Stimulated activated naive B cell treated with anti-CD40 and anti-IgM and Interleukin-4, amounts not matched to agents 10 μg/mL and 1 μg/mL and 100 μg/mL, for 72 hours (primary cell): ENCODE results near the gene PHACTR2.

Experiments
- ATAC-seq, 2 donors: fragments of 150-1000 bp; cut with Tn5 transposase; replicated peaks; 2 replicates each; pipeline ENCODE4 v1.10.0; 2021; ENCODE audit warnings: moderate library complexity in 1 of 2
- DNase-seq: peaks from one replicate; pipeline ENCODE4 v3.0.0; 2021
- H3K27ac Mint-ChIP-seq: one replicate; pipeline ENCODE4 v1.8.0; 2022; ENCODE audit warnings: mild to moderate bottlenecking, mixed read lengths
- H3K27me3 Mint-ChIP-seq, 2 donors: one replicate each; pipeline ENCODE4 v1.8.0; 2022; ENCODE audit warnings: mixed read lengths in 2 of 2
- H3K36me3 Mint-ChIP-seq, 2 donors: one replicate each; pipeline ENCODE4 v1.8.0; 2022; ENCODE audit warnings: mixed read lengths in 2 of 2, mild to moderate bottlenecking in 1 of 2
- H3K4me1 Mint-ChIP-seq, 2 donors: one replicate each; pipeline ENCODE4 v1.8.0; 2022; ENCODE audit warnings: mixed read lengths in 2 of 2, mild to moderate bottlenecking in 1 of 2
- H3K4me3 Mint-ChIP-seq, 2 donors: one replicate each; pipeline ENCODE4 v1.8.0; 2022; ENCODE audit warnings: mild to moderate bottlenecking in 2 of 2, mixed read lengths in 2 of 2, moderate library complexity in 1 of 2
- H3K9me3 Mint-ChIP-seq, 2 donors: one replicate each; pipeline ENCODE4 v1.8.0; 2022; ENCODE audit warnings: mixed read lengths in 2 of 2, mild to moderate bottlenecking in 1 of 2

The PHACTR2 gene

GRCh38 chr6:143684486-143684885 is 6.7 kb downstream of the PHACTR2 start:
- Mint-ChIP-seq H3K27ac (no peak overlapping the region), H3K4me3 (no peak overlapping the region), H3K27me3 (peaks cover 8 to 21% of the 10 kb centered on the region in 2 donors), H3K4me1 (no peaks in the 10 kb centered on the region), H3K9me3 (peaks cover 10 to 14% of the 10 kb centered on the region in 2 donors), H3K36me3 (peaks cover 6 to 10% of the 10 kb centered on the region in 2 donors)
- DNase-seq (no peak), ATAC-seq (no peak)

- no peak overlapping the region for H3K27ac Mint-ChIP-seq
- H3K9me3 Mint-ChIP-seq, result peaks cover 10 to 14% of the 10 kb centered on the region in 2 donors
- H3K27me3 Mint-ChIP-seq, result peaks cover 8 to 14% of the 10 kb centered on the region in 2 donors
- H3K4me3 Mint-ChIP-seq, result no peak overlapping the region
- ATAC-seq (no peak), DNase-seq (no peak)
- H3K36me3 Mint-ChIP-seq, result peaks cover 6 to 10% of the 10 kb centered on the region in 2 donors
- H3K4me1 Mint-ChIP-seq, result peaks cover 0 to 6% of the 10 kb centered on the region in 2 donors
Observed at GRCh38 chr6:143685653-143686052, 7.9 kb downstream of the PHACTR2 start.

- Mint-ChIP-seq H3K27ac (no peak overlapping the region), H3K4me1 (peaks cover 0 to 6% of the 10 kb centered on the region in 2 donors), H3K36me3 (peaks cover 3 to 4% of the 10 kb centered on the region in 2 donors), H3K9me3 (peaks cover 4 to 8% of the 10 kb centered on the region in 2 donors), H3K4me3 (no peak overlapping the region), H3K27me3 (no peaks in the 10 kb centered on the region)
- no peak for ATAC-seq
- DNase-seq, result no peak
Observed at GRCh38 chr6:143687591-143687990, 9.8 kb downstream of the PHACTR2 start.

- H3K9me3 Mint-ChIP-seq, result peaks cover 0 to 4% of the 10 kb centered on the region in 2 donors
- no peak overlapping the region for H3K4me3 Mint-ChIP-seq
- no peak for ATAC-seq
- H3K27ac Mint-ChIP-seq, result no peak overlapping the region
- no peaks in the 10 kb centered on the region for H3K36me3 Mint-ChIP-seq
- H3K4me1 Mint-ChIP-seq, result peaks cover 0 to 6% of the 10 kb centered on the region in 2 donors
- DNase-seq, result no peak
- H3K27me3 Mint-ChIP-seq, result no peaks in the 10 kb centered on the region
Observed at GRCh38 chr6:143688681-143689080, 10.9 kb downstream of the PHACTR2 start.

- Mint-ChIP-seq H3K4me3 (no peak overlapping the region), H3K27me3 (no peaks in the 10 kb centered on the region), H3K36me3 (no peaks in the 10 kb centered on the region), H3K9me3 (no peaks in the 10 kb centered on the region), H3K27ac (no peak overlapping the region), H3K4me1 (peaks cover 0 to 6% of the 10 kb centered on the region in 2 donors)
- DNase-seq (no peak), ATAC-seq (no peak)
Observed at GRCh38 chr6:143689852-143690251, 12.1 kb downstream of the PHACTR2 start.

- DNase-seq (no peak), ATAC-seq (no peak)
- Mint-ChIP-seq H3K9me3 (no peaks in the 10 kb centered on the region), H3K27ac (no peak overlapping the region), H3K4me3 (no peak overlapping the region), H3K36me3 (no peaks in the 10 kb centered on the region), H3K27me3 (no peaks in the 10 kb centered on the region), H3K4me1 (peaks cover 0 to 6% of the 10 kb centered on the region in 2 donors)
Observed at GRCh38 chr6:143691155-143691554, 13.4 kb downstream of the PHACTR2 start.

GRCh38 chr6:143691900-143692636 is 14.3 kb downstream of the PHACTR2 start:
- DNase-seq (no peak), ATAC-seq (no peak)
- H3K4me3 Mint-ChIP-seq, result no peak overlapping the region
- H3K4me1 Mint-ChIP-seq, result peaks cover 0 to 6% of the 10 kb centered on the region in 2 donors
- H3K9me3 Mint-ChIP-seq, result no peaks in the 10 kb centered on the region
- H3K27me3 Mint-ChIP-seq, result no peaks in the 10 kb centered on the region
- no peaks in the 10 kb centered on the region for H3K36me3 Mint-ChIP-seq
- H3K27ac Mint-ChIP-seq, result no peak overlapping the region

GRCh38 chr6:143692696-143693095 is 14.9 kb downstream of the PHACTR2 start:
- ATAC-seq (no peak), DNase-seq (no peak)
- H3K9me3 Mint-ChIP-seq, result no peaks in the 10 kb centered on the region
- peaks cover 0 to 6% of the 10 kb centered on the region in 2 donors for H3K4me1 Mint-ChIP-seq
- no peaks in the 10 kb centered on the region for H3K36me3 Mint-ChIP-seq
- no peaks in the 10 kb centered on the region for H3K27me3 Mint-ChIP-seq
- no peak overlapping the region for H3K27ac Mint-ChIP-seq
- H3K4me3 Mint-ChIP-seq, result no peak overlapping the region

- Mint-ChIP-seq H3K4me3 (no peak overlapping the region), H3K27me3 (no peaks in the 10 kb centered on the region), H3K9me3 (no peaks in the 10 kb centered on the region), H3K4me1 (peaks cover 7 to 14% of the 10 kb centered on the region in 2 donors), H3K27ac (no peak overlapping the region), H3K36me3 (no peaks in the 10 kb centered on the region)
- DNase-seq (no peak), ATAC-seq (no peak)
Observed at GRCh38 chr6:143694013-143694412, 16.2 kb downstream of the PHACTR2 start.

GRCh38 chr6:143694560-143694959 is 16.8 kb downstream of the PHACTR2 start:
- H3K4me3 Mint-ChIP-seq, result no peak overlapping the region
- peaks cover 9 to 15% of the 10 kb centered on the region in 2 donors for H3K4me1 Mint-ChIP-seq
- DNase-seq (no peak), ATAC-seq (no peak)
- no peaks in the 10 kb centered on the region for H3K36me3 Mint-ChIP-seq
- H3K9me3 Mint-ChIP-seq, result no peaks in the 10 kb centered on the region
- H3K27ac Mint-ChIP-seq, result no peak overlapping the region
- no peaks in the 10 kb centered on the region for H3K27me3 Mint-ChIP-seq

- ATAC-seq (no peak), DNase-seq (no peak)
- Mint-ChIP-seq H3K4me1 (peaks cover 9% of the 10 kb centered on the region in 2 donors), H3K36me3 (no peaks in the 10 kb centered on the region), H3K4me3 (no peak overlapping the region), H3K27me3 (no peaks in the 10 kb centered on the region), H3K27ac (no peak overlapping the region), H3K9me3 (no peaks in the 10 kb centered on the region)
Observed at GRCh38 chr6:143695130-143695968, 17.6 kb downstream of the PHACTR2 start.

GRCh38 chr6:143695969-143696663 is 18.4 kb downstream of the PHACTR2 start:
- no peaks in the 10 kb centered on the region for H3K27me3 Mint-ChIP-seq
- H3K9me3 Mint-ChIP-seq, result no peaks in the 10 kb centered on the region
- DNase-seq (no peak), ATAC-seq (no peak)
- no peak overlapping the region for H3K4me3 Mint-ChIP-seq
- H3K4me1 Mint-ChIP-seq, result peaks cover 9% of the 10 kb centered on the region in 2 donors
- no peaks in the 10 kb centered on the region for H3K36me3 Mint-ChIP-seq
- no peak overlapping the region for H3K27ac Mint-ChIP-seq

- Mint-ChIP-seq H3K27ac (no peak overlapping the region), H3K9me3 (no peaks in the 10 kb centered on the region), H3K4me1 (peaks cover 9% of the 10 kb centered on the region in 2 donors), H3K27me3 (no peaks in the 10 kb centered on the region), H3K36me3 (no peaks in the 10 kb centered on the region), H3K4me3 (no peak overlapping the region)
- DNase-seq (no peak), ATAC-seq (no peak)
Observed at GRCh38 chr6:143696664-143697000, 18.9 kb downstream of the PHACTR2 start.

- Mint-ChIP-seq H3K4me3 (no peak overlapping the region), H3K36me3 (no peaks in the 10 kb centered on the region), H3K27me3 (no peaks in the 10 kb centered on the region), H3K4me1 (peaks cover 9% of the 10 kb centered on the region in 2 donors), H3K9me3 (no peaks in the 10 kb centered on the region), H3K27ac (no peak overlapping the region)
- DNase-seq, result no peak
- ATAC-seq, result no peak
Observed at GRCh38 chr6:143697076-143697800, 19.5 kb downstream of the PHACTR2 start.
